Measurements from ENCODE around the gene AEBP2.

DNA sequence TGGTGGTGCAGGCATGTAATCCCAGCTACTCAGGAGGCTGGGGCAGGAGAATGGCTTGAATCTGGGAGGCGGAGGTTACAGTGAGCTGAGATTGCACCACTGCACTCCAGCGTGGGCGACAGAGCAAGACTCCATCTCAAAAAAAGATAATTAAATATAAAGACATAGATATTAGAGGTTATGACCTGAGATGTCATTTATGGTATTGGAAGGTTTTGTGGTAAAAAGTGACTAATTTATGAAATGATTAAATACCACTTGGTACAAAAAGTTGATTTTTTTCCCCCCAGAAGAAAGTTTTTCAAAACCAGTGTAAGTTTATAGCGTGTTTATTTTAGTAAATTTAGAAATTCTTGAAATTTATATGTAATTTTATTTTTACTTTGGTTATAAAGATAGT lies 4.3 kb downstream of the AEBP2 start:
- TF ChIP-seq MAX (IDR thresholded peaks at IDR 0.05; ENCODE audit: insufficient read depth, insufficient read length) (no peak), POLR2A (IDR thresholded peaks at IDR 0.05; ENCODE audit: low read depth, low read length) (no peak), JUN (IDR thresholded peaks at IDR 0.05; ENCODE audit: borderline replicate concordance, insufficient read depth, insufficient read length, low read depth) (no peak), EZH2 (IDR thresholded peaks at IDR 0.05; ENCODE audit: borderline replicate concordance, low read depth, low read length, severe bottlenecking) (no peak), GATA2 (IDR thresholded peaks at IDR 0.05; ENCODE audit: insufficient read depth, insufficient read length, low read depth, low read length) (no peak), MYC (IDR thresholded peaks at IDR 0.05; ENCODE audit: low read depth, low read length) (no peak), POLR2AphosphoS5 (IDR thresholded peaks at IDR 0.05; ENCODE audit: insufficient read depth, low read depth, low read length) (no peak)
- TF ChIP-seq, protein P1, sequence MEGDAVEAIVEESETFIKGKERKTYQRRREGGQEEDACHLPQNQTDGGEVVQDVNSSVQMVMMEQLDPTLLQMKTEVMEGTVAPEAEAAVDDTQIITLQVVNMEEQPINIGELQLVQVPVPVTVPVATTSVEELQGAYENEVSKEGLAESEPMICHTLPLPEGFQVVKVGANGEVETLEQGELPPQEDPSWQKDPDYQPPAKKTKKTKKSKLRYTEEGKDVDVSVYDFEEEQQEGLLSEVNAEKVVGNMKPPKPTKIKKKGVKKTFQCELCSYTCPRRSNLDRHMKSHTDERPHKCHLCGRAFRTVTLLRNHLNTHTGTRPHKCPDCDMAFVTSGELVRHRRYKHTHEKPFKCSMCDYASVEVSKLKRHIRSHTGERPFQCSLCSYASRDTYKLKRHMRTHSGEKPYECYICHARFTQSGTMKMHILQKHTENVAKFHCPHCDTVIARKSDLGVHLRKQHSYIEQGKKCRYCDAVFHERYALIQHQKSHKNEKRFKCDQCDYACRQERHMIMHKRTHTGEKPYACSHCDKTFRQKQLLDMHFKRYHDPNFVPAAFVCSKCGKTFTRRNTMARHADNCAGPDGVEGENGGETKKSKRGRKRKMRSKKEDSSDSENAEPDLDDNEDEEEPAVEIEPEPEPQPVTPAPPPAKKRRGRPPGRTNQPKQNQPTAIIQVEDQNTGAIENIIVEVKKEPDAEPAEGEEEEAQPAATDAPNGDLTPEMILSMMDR (IDR thresholded peaks at IDR 0.05; ENCODE audit: extremely low read depth in 1 of 2, insufficient read depth in 1 of 2, low read depth in 1 of 2, low read length in 2 of 2) = no peak

Data from endothelial cell of umbilical vein (primary cell).